SKM-1 (cell line): ENCODE data around the gene GATC.

ENCODE experiments used
- DNase-seq: peaks from one replicate; lab custom pipeline; 2025; ENCODE audit not compliant: unreplicated experiment; lab: John Stamatoyannopoulos, UW

Gene GATC

DNA sequence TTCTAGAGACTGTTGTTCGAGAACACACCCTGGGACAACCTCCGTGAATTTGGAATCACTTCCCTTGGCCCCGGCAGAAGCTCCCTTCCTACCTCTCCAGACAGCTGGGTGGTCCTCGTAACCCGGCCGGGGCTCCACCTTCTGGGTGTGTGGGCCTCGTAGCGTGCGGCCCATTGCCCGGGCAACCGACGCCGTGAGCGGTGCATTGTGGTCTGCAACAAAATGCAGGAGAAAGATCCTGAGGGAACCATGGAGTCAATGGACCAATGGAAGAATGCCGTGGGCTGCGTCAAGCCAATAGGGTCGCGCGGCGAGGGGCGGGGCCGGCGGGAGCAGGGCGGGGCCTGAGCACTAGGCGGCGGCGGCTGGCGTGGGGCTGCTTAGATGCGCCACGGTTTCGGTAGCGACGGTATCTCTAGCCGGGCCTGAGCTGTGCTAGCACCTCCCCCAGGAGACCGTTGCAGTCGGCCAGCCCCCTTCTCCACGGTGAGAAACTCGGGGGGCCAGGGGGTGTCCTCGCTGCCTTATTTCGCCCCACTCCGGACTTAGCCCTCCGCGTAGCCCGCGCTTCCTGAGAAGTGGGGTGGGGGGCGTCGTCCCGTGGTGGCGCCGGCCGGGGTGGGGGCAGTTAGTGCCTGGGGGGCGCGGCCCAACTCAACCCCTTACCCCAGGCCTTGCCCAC is 49.6 kb downstream of the GATC start, which contains the start of gene DYNLL1:
DYNLL1 (plus strand) TSS at position 383 of the 682 bp plus-strand sequence. CDS start 309 bp downstream, outside the sequence.
- peak; percentile 42 for DNase-seq

DNA sequence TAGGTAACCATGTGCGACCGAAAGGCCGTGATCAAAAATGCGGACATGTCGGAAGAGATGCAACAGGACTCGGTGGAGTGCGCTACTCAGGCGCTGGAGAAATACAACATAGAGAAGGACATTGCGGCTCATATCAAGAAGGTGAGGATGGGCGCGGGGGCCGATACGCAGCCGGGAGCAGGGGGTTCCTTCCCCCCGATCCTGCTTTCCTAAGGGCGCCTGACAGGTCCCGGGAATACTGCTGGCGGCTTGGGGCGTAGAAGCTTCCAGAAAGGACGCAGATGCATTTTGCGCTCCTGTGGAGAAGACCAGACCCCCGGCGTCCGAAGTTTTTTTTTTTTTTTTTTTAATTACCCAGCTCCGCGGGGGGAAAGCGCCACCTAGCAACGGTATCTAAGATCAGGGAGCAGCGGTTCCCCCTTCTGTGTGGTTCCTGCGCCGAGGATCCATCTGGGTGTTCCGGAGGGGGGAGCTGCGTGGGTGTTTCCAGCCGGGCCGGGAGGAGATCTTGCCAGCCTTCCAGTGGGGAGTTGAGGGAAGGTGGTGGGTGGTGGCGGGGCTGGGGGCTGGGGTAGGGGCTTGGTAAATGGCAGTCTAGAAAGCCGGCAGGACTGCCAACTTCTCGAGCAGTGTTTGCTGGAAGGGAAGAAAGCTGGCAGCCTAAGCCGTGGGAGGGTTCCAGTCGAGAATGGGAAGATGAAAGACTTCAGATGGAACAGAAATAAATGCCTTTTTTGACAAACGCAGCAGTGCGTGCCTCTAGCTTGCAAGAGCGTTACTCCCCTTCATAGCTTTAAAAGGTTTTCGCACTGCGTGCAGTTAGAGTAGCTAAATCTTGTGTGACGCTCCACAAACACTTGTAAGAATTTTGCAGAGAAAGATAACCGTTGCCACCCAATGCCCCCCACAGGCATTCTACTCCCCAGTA is 50.4 kb downstream of the GATC start:
- no peak for DNase-seq

DNA sequence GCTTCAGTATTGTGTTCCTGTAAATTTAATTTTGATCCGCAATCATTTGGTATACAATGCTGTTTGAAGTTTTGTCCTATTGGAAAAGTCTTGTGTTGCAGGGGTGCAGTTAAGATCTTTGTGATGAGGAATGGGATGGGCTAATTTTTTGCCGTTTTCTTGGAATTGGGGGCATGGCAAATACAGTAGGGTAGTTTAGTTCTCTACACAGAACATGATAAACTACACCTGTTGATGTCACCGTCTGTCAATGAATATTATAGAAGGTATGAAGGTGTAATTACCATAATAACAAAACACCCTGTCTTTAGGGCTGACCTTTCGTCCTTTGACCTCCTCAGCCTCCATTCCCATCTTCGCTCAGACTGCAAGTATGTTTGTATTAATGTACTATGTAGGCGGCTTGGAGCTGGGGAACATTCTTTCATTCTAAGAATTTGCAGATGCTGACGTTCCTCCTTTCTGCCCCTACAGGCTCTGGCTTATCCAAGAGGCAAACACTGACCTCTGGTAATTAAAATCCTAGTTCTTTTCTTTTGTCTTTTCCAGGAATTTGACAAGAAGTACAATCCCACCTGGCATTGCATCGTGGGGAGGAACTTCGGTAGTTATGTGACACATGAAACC is 51.4 kb downstream of the GATC start:
- no peak for DNase-seq

DNA sequence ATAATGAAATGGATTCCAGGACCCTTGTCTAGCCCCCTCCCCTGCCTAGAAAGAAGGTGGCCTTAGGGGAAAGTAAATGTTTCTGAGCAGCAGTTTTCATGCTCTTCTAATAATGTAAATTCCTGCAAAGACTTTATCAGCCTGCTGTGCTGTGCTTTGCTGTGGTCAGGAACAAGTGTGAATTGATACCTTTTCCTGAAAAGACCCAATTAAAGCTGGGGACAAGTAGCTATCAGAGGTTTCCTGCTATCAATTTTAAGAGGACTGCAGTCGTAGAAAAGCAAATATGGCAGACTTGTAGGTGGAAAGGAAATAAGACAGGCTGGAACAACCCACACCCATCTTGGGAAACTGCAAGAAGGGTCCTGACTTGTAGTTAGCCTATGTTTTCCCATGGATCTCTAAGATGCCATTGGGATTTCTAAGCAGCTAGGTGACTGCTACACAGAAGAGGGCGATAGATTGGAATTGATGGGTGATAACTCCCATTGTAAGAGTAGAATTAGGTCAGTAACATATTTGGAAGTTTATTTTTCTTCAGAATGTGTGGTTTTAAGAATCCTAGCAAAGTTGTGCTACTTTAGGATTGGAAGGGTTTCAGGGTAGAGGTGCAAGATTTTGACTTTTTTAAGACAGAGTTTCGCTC is 52.7 kb downstream of the GATC start:
- DNase-seq = no peak

DNA sequence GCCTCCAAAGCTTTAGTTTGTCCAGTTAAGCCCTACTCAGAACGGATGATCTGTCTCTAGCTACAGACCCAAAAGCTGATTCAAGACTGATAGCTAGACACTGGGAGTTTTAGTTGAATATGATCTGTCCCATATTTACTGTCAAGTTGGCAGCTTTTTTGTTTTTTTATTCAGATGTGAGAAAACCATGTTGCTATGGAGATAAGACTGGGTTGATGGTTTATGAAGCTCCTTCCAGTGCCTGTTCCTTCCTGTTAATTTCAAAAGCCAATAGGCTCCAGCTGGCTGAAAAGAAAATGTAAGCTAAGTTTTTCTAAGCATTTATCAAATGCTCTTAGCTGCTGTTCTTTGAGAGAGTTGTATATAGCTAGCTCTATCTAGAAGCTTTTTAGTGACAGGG is 54.3 kb downstream of the GATC start:
- DNase-seq = no peak

DNA sequence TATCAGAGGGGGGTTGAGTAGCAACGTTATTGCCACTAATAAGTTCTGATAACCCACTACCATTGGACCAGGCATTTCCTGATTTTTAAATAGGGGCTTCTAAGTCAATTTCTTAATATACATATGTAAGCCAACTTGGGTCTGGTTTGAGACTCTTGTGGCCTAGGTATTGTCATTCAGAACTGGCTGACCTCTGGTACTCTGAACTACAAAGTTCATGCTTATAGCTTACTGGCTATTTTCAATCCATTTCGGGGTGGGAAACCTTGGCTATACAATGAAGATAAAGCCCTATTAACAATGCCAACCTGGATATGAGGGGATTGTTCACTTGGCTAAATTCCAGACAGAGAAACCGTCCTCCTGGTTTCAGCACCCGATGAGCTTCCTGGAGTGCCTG is 58.3 kb downstream of the GATC start:
- DNase-seq = no peak

DNA sequence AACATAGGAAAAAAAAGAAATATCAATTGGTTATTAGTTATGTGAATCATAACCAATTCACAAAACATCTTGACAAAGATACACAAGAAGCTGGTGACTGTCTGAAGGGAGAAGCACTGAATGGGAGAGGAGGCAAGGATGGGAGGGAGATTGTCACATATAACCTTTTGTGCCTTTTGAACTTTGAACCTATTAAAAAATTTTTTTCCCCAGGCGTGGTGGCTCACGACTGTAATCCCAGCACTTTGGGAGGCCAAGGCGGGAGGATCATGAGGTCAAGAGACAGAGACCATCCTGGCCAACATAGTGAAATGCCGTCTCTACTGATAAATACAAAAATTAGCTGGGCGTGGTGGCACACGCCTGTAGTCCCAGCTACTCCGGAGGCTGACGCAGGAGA is 62.3 kb downstream of the GATC start:
- DNase-seq = no peak
